Measurements from ENCODE around the gene LIMD2.
A peak's percentile ranks its signal among the peaks of the same experiment; 100 is the strongest.

Gene LIMD2

DNA sequence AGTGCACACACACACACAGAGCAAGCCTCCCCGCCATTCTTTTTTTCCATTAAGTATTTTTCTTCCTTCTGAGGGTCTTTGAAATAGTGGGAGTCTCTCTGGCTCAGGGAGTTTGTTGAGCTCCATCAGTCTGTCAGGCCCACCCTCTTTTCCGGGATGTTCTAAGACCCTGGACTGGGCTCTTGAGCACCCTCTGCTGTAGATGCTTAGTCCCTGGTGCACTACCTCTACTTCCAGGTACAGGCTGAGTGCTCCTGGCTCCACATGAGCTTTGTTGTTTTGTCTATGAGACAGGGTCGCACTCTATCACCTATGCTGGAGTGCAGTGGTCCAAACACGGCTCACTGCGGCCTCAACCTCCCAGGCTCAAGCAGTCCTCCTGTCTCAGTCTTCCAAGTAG, 20.7 kb downstream of the LIMD2 start:
- DNase-seq = no peak

DNA sequence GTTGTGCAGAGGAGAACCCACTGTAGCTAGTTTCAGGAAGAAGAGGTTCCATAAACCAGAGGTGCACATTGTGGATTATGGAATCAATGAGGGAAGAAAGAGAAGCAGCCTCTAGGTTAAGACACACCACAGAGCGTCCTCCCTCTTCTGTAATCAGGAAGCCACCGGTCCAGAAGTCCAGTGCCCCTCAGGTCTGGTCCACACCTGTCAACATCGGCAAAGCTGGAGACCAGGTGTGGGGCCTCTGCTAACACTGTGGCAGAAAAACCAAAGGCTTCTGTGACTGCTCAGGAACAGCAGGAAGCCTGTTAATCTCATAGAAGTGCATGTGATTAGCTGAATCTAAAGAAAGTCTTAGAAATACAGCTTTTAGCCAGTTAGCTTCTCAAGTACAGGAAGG, 23.3 kb downstream of the LIMD2 start:
- no peak for DNase-seq

DNA sequence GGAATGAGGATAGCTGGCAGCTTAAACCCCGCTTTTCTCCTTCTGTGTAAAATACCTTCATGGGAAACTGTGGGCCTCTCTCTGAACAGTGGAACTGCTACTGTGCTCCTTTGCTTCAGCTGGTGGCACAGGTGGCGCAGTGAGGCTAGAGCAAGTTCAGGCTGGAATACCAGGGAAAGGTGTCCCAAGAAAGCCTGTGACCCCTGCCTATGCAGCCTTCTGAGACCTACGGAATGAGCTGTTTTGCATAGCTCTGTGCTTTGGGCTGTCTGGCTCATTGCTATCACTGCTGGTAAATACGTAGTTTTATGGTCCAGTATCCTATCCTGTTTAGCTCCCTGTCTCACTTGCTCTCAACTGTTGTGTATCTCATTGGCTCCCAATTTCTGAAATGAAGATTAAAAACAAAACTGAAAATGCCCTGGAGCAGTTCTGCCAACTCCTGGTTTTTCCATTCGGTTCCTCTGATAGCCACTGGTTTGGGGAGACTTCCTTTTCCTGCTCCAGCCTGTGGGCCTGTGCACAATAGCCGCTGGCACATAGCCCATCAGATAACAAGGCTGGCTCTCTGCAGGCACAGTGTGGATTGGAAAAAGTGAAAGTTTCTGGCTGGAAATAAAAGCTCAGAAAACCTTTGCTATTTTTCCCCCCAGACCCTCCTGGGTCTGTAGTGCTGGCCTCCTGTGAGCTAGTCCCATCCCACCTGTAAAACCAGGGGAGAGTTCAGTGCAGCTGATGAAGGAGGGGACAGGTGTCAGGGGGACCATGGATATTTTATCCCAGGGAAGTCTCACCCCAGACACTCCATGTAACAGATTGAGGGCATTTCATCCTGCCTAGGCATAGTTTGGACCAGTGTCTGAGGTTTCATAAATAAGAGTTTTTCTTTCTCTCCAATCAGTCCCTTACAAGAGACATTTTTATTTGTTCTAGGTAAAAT, 24.0 kb downstream of the LIMD2 start:
- no peak for DNase-seq

DNA sequence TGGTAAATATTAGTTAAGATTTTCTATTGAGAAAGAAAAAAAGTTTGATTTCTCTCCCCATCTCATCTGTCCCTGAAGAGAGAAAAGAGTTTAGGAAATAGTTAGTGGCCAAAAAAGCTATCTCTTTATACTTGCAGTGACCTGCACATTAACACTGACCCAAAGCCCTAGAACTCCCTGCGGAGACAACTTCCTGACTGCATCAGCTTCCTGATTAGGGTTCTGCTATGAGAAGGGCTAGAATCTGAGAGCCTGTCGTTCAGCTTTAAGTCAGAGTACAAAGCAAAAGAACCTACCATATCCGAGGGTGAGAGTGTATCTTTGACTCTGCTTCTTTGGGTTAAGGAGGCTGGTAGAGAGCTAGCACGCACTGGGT, 24.7 kb downstream of the LIMD2 start:
- no peak for DNase-seq

DNA sequence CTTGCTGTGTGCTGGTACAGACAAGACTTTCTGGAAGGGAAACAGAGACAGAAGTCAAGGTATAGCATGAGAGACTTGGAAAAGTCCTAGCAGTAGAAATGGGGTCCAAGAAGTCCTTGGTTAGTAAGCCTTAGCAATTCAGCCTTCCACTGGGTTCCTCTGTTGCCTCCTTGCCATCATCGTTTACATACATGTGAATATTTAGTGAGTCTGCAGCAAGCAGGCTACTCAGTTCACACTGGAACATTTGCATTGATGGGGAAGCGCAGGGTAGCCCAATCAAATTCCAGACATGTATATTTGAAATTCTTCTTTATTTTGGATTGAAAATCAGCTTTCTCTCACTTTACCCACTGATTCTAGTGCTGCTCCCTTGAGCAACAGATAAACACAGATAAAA, 27.1 kb downstream of the LIMD2 start:
- no peak for DNase-seq

DNA sequence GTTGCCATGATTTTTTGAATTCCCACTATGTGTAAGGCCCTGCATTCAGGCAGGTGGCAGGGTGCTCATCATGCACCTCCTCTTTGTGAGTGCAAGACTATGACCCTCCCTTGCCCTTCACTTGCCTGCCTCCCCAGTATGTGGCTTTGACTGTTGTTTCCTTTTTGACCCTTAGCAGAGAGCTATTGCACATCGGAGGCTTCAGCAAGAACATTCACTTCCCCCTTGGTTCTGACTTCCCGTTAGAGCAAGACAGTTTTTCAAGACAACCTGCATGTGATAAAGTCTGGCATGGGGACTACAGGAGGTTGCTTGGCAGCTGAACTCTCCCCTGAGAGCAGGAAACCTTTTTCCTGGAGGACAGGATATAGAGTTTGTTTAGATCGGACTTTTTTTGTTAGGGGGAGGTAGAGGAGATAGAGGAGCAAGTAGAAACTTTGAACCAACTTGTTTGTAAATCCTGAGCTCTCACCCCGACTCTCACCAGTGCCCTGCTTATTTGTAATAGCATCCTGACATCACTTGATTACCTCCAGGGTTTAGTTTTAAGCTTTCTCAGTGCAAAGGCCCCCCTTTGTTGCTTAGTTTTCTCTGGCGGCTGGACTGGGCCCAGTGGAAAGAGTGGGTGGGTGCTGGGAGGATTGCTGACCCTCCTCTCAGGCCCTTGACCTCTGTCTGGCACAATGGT, 34.3 kb downstream of the LIMD2 start:
- DNase-seq = no peak

DNA sequence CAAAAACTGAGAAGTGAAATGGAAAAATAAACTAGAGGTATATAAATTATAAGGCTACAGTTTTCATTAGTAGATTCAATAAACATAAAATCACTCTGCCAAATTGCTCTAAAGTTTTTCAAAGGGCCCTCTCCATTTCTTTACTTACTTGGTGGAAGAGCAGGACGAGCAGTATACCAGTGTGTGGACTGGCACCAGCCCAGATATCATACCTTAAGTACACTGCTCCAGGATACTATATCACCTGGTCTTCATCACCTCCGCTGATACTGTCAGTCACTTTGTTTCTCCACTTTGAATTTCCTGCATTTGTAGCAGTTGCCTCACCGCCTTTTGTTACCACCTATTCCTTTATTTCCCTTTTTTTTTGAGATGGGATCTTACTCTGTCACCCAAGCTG, 40.1 kb downstream of the LIMD2 start:
- no peak for DNase-seq

DNA sequence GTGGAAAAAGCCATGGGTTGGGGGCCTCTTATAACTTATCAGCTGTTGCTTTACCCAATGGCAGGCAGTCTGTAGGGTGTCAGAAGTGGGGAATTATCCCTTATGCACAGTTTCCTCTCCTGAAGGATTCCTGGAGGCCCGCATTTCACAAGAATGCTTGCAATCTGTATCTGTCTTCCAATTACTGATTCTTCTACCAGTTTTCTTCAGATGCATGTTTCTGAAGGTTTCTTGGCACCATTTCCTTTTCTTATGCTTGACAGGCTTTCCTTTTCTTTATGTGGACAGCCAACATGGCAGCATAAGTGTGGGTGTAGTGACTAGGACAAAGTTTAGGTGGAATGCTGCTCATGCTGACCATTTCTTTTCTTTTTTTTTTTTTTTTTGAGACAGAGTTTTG, 41.6 kb downstream of the LIMD2 start:
- DNase-seq = no peak

DNA sequence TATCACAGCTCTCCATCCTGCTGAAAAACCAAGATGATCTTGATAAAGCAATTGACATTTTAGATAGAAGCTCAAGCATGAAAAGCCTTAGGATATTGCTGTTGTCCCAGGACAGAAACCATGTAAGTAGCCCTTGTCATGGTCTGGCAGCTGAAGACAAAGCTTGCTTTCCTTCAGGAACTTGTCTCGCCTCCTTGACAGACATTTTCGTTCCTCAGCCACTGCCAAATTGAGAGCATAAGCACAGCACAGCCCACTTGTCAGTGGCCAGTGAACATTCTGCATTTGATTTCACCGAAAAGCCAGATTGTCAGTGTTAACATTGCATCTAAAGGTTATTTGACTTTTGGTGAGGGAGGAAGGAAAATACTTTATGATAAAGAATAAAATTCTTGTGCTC, 42.1 kb downstream of the LIMD2 start:
- no peak for DNase-seq

DNA sequence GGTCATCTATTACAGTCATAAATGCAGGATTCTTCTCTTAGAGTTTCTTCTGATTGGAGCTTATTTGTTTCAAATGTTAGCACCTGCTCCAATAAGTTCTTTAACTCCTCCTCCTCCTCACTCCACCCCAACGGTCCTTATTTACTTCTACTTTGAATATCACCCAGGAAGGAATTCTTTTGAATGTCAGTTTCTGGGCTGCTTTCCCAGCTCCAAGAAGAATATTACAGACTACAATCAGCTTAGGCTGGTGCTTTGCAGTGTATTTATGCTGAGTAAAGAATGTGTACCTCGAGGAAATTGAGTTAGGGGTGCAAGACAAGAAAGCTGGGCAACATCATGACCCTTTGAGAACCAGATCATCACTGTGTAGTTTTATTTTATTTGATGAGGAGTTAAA, 46.9 kb downstream of the LIMD2 start:
- no peak for DNase-seq

DNA sequence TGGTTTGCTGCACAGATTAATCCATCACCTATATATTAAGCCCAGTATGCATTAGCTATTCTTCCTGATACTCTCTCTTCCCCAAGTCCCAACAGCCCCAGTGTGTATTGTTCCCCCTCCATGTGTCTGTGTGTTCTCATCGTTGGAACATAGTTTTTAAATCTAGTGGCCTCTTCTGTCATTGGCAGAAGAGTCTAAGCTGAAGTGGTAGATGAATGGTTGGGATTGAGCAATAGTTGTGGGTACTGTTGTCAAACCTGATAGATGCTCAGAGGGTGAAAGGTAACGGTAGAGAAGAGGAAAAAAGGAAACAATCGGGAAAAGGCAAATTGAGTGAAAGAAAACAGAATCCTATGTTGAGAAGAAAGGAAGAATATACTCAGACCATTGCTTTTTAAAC, 47.8 kb downstream of the LIMD2 start:
- DNase-seq = no peak

DNA sequence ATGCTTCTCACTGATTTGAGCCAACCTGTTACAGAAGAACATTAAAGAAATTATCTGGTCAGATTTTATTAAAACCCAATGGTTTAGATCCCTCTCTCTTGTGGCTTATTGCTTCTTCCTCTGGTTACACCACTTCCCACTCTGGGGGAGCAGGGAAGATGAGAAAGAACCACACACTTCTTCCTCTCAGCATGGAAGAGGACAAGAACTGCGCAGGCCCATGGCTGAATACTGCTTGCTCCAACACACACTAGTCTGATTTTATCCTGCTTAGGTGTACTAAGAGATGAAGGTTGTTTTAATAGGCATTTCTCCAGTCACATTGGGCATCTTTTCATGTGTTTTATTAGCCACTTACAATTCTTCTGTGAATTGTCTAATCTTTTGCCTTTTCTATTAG, 50.1 kb downstream of the LIMD2 start:
- DNase-seq = no peak

DNA sequence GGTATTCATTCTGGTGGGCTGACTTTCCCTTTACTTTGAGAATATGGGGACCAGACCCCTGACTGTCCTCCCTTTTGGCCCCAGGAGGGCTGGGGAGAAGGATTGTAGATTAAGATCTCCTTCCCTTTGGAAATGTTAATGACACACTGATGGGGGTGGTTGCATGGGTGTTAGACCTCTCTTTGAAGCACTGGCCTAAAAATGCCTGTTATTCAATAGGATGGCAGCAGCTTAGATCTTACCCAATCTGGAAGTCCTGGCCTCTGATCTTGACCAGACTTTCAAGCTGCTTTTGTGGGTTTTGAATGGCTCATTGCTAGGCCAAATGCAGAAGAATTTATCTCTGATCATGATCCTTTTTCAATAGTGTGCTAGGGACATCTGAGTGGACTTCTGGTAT, 52.0 kb downstream of the LIMD2 start:
- DNase-seq = no peak

DNA sequence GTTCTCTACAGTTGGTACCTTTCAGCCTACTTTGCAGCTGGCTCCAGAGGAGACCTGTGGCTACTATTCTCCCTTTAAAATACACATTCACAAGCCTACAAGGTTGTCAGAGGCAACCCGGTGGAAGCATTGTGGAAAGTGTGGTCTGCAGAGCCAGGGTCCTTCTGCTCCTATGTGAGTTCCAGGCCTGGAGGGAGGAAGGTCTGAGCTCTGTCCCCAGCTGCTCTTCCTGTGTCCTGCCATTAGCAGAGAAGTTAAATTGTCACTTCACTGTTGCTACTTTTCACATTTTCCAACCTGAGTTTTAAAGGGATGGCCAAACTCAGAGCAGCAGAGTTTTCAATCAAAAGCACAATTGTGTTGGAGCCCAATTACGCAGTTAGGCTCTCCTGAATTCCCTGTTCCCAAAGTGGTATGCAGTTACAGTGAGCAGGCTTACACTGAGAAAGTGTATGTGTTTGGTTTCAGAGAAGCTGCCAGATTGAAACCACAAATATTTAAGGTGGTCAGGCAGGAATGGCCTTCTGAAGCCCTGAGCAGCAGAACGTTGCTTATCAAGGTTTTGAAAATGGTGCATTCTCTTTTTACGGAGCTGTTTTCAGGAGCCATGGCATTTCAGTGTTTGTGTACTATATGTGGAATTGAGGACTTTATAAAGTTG, 52.7 kb downstream of the LIMD2 start:
- DNase-seq = no peak

DNA sequence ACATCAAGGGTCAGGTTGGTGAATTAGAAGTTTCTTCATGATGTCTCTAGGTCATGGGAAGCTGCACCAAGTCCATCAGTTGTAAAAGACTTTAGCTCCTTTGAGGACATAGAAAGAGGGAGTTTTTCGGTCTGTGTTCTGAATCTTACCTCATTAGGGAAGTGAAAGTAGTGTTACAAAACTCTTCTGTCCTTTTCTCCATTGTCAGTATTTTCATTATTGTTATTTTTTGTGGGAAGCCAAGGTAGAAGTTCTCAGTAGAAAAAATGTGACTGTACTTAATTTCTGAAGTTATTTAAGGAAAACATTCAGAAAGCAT, 53.5 kb downstream of the LIMD2 start:
- DNase-seq = peak; percentile 52

Measured in RPMI8226 (cell line).